Smooth muscle cell of the brain vasculature (primary cell): Measurements from ENCODE around the gene MYB.
"Not testable (repeated sequence)": the region's sequence is repeated elsewhere in the genome, so short reads cannot be mapped to it uniquely, and the experiment has no call there.

Experiments used
- DNase-seq: peaks from one replicate; pipeline ENCODE4 v3.0.0-alpha.2; 2012; ENCODE audit warnings: low read depth, low spot score

Gene MYB

GRCh38 chr6:135221505-135221904 lies 40.4 kb downstream of the MYB start:
- no peak for DNase-seq

GRCh38 chr6:135222623-135223022 lies 41.5 kb downstream of the MYB start:
- DNase-seq: no peak

- DNase-seq: no peak
Measured at GRCh38 chr6:135224037-135224647, 43.0 kb downstream of the MYB start.

GRCh38 chr6:135225911-135226310 lies 44.8 kb downstream of the MYB start:
- DNase-seq: no peak

GRCh38 chr6:135226537-135226936 lies 45.4 kb downstream of the MYB start:
- DNase-seq: no peak

GRCh38 chr6:135227349-135227748 lies 46.2 kb downstream of the MYB start:
- no peak for DNase-seq

GRCh38 chr6:135227758-135228157 lies 46.6 kb downstream of the MYB start:
- no peak for DNase-seq

GRCh38 chr6:135228486-135228885 lies 47.4 kb downstream of the MYB start:
- DNase-seq: no peak

- DNase-seq: no peak
Measured at GRCh38 chr6:135229996-135230395, 48.9 kb downstream of the MYB start.

GRCh38 chr6:135230711-135231468 lies 49.8 kb downstream of the MYB start:
- DNase-seq: no peak

- DNase-seq: no peak
Measured at GRCh38 chr6:135231469-135231844, 50.3 kb downstream of the MYB start.

GRCh38 chr6:135233686-135234491 lies 52.8 kb downstream of the MYB start:
- no peak for DNase-seq

- DNase-seq: no peak
Measured at GRCh38 chr6:135234492-135234780, 53.3 kb downstream of the MYB start.

- no peak for DNase-seq
Measured at GRCh38 chr6:135235716-135236115, 54.6 kb downstream of the MYB start.

GRCh38 chr6:135236319-135236718 lies 55.2 kb downstream of the MYB start:
- no peak for DNase-seq

GRCh38 chr6:135236732-135237131 lies 55.6 kb downstream of the MYB start:
- no peak for DNase-seq

GRCh38 chr6:135240711-135241110 lies 59.6 kb downstream of the MYB start:
- DNase-seq: no peak

- DNase-seq: no peak
Measured at GRCh38 chr6:135243871-135244796, 63.0 kb downstream of the MYB start.

GRCh38 chr6:135244805-135245204 lies 63.7 kb downstream of the MYB start:
- no peak for DNase-seq

GRCh38 chr6:135246412-135247012 lies 65.4 kb downstream of the MYB start:
- not testable (repeated sequence) for DNase-seq

- DNase-seq: no peak
Measured at GRCh38 chr6:135250234-135250633, 69.1 kb downstream of the MYB start.
